HEK293 (cell line): ENCODE measurements around the gene LMF1.

Source experiments
- CTCF ChIA-PET: fragments of 350-600 bp; formaldehyde crosslinking; extraction: SDS; loops from one replicate; lab custom pipeline; 2021; ENCODE audit warnings: antibody characterized with exemption; lab: Yijun Ruan, JAX
- POLR2A ChIA-PET: fragments of 300-600 bp; formaldehyde crosslinking; extraction: SDS; loops from one replicate; lab custom pipeline; 2020; ENCODE audit warnings: antibody characterized with exemption, inconsistent platforms; lab: Yijun Ruan, JAX
- H3K27ac ChIP-seq: fragments of 200-500 bp; sonication (Bioruptor generic); 2 replicates; pipeline ENCODE4 v1.5.1; 2014; ENCODE audit warnings: low read depth, low read length, control low read depth, inconsistent platforms; ENCODE audit errors: extremely low read depth
- H3K36me3 ChIP-seq, 2 experiments: fragments of 200-500 bp in 1 of 2; sonication (Bioruptor generic) in 1 of 2; 1 replicate in 1 of 2; 2 replicates in 1 of 2; pipeline ENCODE4 v1.5.1; 2014 to 2017; ENCODE audit warnings: inconsistent platforms in 2 of 2, low read length in 2 of 2; ENCODE audit not compliant: control insufficient read depth in 2 of 2, insufficient read depth in 1 of 2
- H3K4me1 ChIP-seq: fragments of 200-500 bp; sonication (Bioruptor generic); 2 replicates; pipeline ENCODE4 v1.5.1; 2014; ENCODE audit warnings: mild to moderate bottlenecking, low read length, inconsistent platforms; ENCODE audit not compliant: control insufficient read depth, insufficient read depth
- H3K4me3 ChIP-seq: 2 replicates; pipeline ENCODE4 v1.5.1; 2011; ENCODE audit warnings: low read depth, mild to moderate bottlenecking, control low read depth, low read length, moderate library complexity
- H3K9me3 ChIP-seq: fragments of 200-500 bp; sonication (Bioruptor generic); 2 replicates; pipeline ENCODE4 v1.5.1; 2014; ENCODE audit warnings: low read depth, low read length, inconsistent platforms; ENCODE audit not compliant: control insufficient read depth, insufficient read depth
- BCL11A ChIP-seq: fragments of 450-650 bp; formaldehyde crosslinking; IDR thresholded peaks from 2 replicates; pipeline ENCODE4 v1.5.1; 2016; ENCODE audit warnings: low read depth, missing biosample characterization, missing genetic modification characterization
- KLF1 ChIP-seq: fragments of 450-650 bp; formaldehyde crosslinking; IDR thresholded peaks from 2 replicates; pipeline ENCODE4 v1.5.1; 2016; ENCODE audit warnings: missing biosample characterization, missing genetic modification characterization
- MYNN ChIP-seq: fragments of 450-650 bp; formaldehyde crosslinking; IDR thresholded peaks from 2 replicates; pipeline ENCODE4 v1.5.1; 2016; ENCODE audit warnings: missing biosample characterization, missing genetic modification characterization, borderline replicate concordance
- PRDM1 ChIP-seq: fragments of 450-650 bp; formaldehyde crosslinking; IDR thresholded peaks from 2 replicates; pipeline ENCODE4; 2016; ENCODE audit warnings: missing biosample characterization, missing genetic modification characterization
- SP7 ChIP-seq: fragments of 450-650 bp; formaldehyde crosslinking; IDR thresholded peaks from 2 replicates; pipeline ENCODE4 v1.5.1; 2016; ENCODE audit warnings: missing biosample characterization, missing genetic modification characterization
- ZBTB17 ChIP-seq: fragments of 450-650 bp; formaldehyde crosslinking; IDR thresholded peaks from 2 replicates; pipeline ENCODE4 v1.5.1; 2016; ENCODE audit warnings: missing biosample characterization, missing genetic modification characterization
- ZEB2 ChIP-seq: fragments of 450-650 bp; formaldehyde crosslinking; IDR thresholded peaks from 2 replicates; pipeline ENCODE4 v1.5.1; 2016; ENCODE audit warnings: missing biosample characterization, missing genetic modification characterization
- ZNF114 ChIP-seq: fragments of 450-650 bp; formaldehyde crosslinking; IDR thresholded peaks from 2 replicates; pipeline ENCODE4 v1.5.0; 2017; ENCODE audit warnings: missing biosample characterization, missing genetic modification characterization
- ZNF16 ChIP-seq: fragments of 450-650 bp; formaldehyde crosslinking; IDR thresholded peaks from 2 replicates; pipeline ENCODE4 v1.5.1; 2016; ENCODE audit warnings: low read depth, missing biosample characterization, missing genetic modification characterization
- ZNF211 ChIP-seq: fragments of 450-650 bp; formaldehyde crosslinking; IDR thresholded peaks from 2 replicates; pipeline ENCODE4 v1.5.1; 2016; ENCODE audit warnings: low read depth, missing biosample characterization, missing genetic modification characterization
- ZNF239 ChIP-seq: fragments of 450-650 bp; formaldehyde crosslinking; IDR thresholded peaks from 2 replicates; pipeline ENCODE4 v1.5.1; 2016; ENCODE audit warnings: missing biosample characterization, missing genetic modification characterization
- ZNF350 ChIP-seq: fragments of 450-650 bp; formaldehyde crosslinking; IDR thresholded peaks from 2 replicates; pipeline ENCODE4 v1.5.0; 2017; ENCODE audit warnings: missing biosample characterization, mild to moderate bottlenecking, missing genetic modification characterization
- ZNF37A ChIP-seq: fragments of 450-650 bp; IDR thresholded peaks from 2 replicates; pipeline ENCODE4 v1.5.1; 2018; ENCODE audit warnings: missing biosample characterization, missing genetic modification characterization
- ZNF433 ChIP-seq: fragments of 450-650 bp; formaldehyde crosslinking; IDR thresholded peaks from 2 replicates; pipeline ENCODE4 v1.5.1; 2016; ENCODE audit warnings: missing biosample characterization, missing genetic modification characterization, low read depth
- ZNF48 ChIP-seq: fragments of 450-650 bp; formaldehyde crosslinking; IDR thresholded peaks from 2 replicates; pipeline ENCODE4 v1.5.1; 2016; ENCODE audit warnings: missing biosample characterization, missing genetic modification characterization
- ZNF514 ChIP-seq: fragments of 450-650 bp; formaldehyde crosslinking; IDR thresholded peaks from 2 replicates; pipeline ENCODE4 v1.5.1; 2016; ENCODE audit warnings: missing biosample characterization, missing genetic modification characterization
- ZNF549 ChIP-seq: fragments of 450-650 bp; IDR thresholded peaks from 2 replicates; pipeline ENCODE4 v1.5.1; 2018; ENCODE audit warnings: missing biosample characterization, missing genetic modification characterization, mild to moderate bottlenecking, inconsistent platforms, moderate library complexity
- ZNF624 ChIP-seq: fragments of 450-650 bp; formaldehyde crosslinking; IDR thresholded peaks from 2 replicates; pipeline ENCODE4 v1.5.1; 2017; ENCODE audit warnings: missing biosample characterization, missing genetic modification characterization
- ZSCAN30 ChIP-seq: fragments of 450-650 bp; IDR thresholded peaks from 2 replicates; pipeline ENCODE4 v1.5.1; 2018; ENCODE audit warnings: missing biosample characterization, mild to moderate bottlenecking, missing genetic modification characterization, moderate library complexity
- TF ChIP-seq, protein P1 (sequence below): fragments of 450-650 bp; formaldehyde crosslinking; IDR thresholded peaks from 2 replicates; pipeline ENCODE4 v1.5.0; 2017; ENCODE audit warnings: missing biosample characterization, missing genetic modification characterization, borderline replicate concordance
- TF ChIP-seq, protein P2 (sequence below): fragments of 450-650 bp; formaldehyde crosslinking; IDR thresholded peaks from 2 replicates; pipeline ENCODE4 v1.5.1; 2016; ENCODE audit warnings: missing biosample characterization, missing genetic modification characterization
- TF ChIP-seq, protein P3 (sequence below): fragments of 450-650 bp; formaldehyde crosslinking; IDR thresholded peaks from 2 replicates; pipeline ENCODE4 v1.5.1; 2016; ENCODE audit warnings: missing biosample characterization, missing genetic modification characterization
- TF ChIP-seq, protein P4 (sequence below): fragments of 450-650 bp; formaldehyde crosslinking; IDR thresholded peaks from 2 replicates; pipeline ENCODE4 v1.5.1; 2016; ENCODE audit warnings: missing biosample characterization, missing genetic modification characterization

LMF1 gene

DNA sequence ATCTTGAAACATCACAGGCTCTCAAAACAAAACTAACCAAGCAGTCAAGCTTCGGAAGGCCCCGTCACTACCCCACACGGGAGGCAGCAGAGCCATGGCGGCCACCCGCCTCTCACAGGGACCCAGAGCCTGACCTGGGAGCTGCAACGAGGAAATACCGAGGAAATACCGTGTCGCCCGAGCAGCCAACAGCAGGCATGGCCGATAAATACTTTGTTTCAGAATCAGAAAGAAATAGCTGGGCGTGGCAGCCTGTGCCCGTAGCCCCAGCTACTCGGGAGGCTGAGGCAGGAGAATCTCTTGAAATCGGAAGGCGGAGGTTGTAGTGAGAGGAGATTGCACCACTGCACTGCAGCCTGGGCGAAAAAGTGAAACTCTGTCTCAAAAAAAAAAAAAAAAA is 6.9 kb downstream of the LMF1 start:
- ChIA-PET POLR2A (interaction anchor here (0.7 kb wide), 1 partner anchor 74 kb away, joined by 5 read pairs; no protein-coding TSS in a partner anchor), CTCF (interaction anchor here (2.0 kb wide), 1 partner anchor 93 kb away, joined by 7 read pairs; no protein-coding TSS in a partner anchor)
- Histone ChIP-seq H3K36me3 (peaks cover 0 to 26% of the 10 kb centered on the region in 2 experiments; a peak in 1 of 3 replicates), H3K4me1 (no peaks in the 10 kb centered on the region), H3K27ac (no peak overlapping the region), H3K4me3 (no peak overlapping the region), H3K9me3 (no peaks in the 10 kb centered on the region)
- TF ChIP-seq ZNF433 (tag by site-specific recombination): no peak
- no peak for TF ChIP-seq ZBTB17 (tag by site-specific recombination)
- TF ChIP-seq ZNF239 (tag by site-specific recombination): no peak
- TF ChIP-seq ZSCAN30 (tag by site-specific recombination): no peak
- no peak for TF ChIP-seq ZNF114 (tag by site-specific recombination)
- no peak for TF ChIP-seq ZNF624 (tag by site-specific recombination)
- no peak for TF ChIP-seq ZNF16
- TF ChIP-seq, protein P1, sequence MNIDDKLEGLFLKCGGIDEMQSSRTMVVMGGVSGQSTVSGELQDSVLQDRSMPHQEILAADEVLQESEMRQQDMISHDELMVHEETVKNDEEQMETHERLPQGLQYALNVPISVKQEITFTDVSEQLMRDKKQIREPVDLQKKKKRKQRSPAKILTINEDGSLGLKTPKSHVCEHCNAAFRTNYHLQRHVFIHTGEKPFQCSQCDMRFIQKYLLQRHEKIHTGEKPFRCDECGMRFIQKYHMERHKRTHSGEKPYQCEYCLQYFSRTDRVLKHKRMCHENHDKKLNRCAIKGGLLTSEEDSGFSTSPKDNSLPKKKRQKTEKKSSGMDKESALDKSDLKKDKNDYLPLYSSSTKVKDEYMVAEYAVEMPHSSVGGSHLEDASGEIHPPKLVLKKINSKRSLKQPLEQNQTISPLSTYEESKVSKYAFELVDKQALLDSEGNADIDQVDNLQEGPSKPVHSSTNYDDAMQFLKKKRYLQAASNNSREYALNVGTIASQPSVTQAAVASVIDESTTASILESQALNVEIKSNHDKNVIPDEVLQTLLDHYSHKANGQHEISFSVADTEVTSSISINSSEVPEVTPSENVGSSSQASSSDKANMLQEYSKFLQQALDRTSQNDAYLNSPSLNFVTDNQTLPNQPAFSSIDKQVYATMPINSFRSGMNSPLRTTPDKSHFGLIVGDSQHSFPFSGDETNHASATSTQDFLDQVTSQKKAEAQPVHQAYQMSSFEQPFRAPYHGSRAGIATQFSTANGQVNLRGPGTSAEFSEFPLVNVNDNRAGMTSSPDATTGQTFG (tag by site-specific recombination): no peak
- no peak for TF ChIP-seq ZNF514 (tag by site-specific recombination)
- no peak for TF ChIP-seq MYNN (tag by site-specific recombination)

DNA sequence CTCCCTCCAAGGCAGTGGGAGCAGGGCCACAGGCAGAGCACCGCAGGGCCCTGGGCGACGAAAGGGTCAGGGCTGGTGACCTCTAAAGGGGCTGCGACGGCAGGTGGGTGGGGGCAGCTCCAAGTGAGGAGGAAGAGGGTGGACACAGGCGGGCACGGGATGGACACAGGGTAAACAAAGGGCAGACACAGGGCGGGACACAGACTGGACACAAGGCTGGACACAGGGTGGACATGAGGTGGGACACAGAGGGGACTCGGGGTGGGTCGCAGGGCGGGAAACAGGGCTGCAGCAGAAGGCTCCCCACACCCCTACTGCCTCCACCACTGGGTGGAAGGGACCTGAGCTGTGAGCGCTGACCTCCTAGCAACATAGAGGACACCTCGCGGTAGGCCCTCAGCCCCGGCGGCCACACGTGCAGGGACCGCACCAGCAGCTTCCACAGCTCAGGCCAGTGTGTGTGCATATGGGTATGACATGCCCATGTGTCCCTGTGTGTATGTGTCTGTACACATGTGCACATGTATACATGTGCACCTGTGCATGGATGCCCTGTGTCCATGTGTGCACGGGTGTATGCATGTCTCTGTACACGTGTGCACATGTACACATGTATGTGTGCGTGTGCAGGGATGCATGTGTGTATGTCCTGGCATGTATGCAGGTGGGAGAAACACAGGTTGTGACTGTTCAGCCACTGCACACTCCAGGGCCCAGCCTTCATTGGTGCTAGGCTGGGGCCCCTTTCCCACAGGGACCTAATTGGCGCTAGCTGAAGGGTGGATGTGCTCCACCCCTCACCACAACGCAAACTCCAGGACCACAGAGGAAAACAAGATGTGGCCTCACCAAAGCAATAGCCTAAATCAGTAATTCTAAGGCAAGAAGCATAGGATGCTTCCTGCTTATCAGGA is 7.6 kb downstream of the LMF1 start:
- H3K4me3 ChIP-seq: no peak overlapping the region
- TF ChIP-seq, protein P2, sequence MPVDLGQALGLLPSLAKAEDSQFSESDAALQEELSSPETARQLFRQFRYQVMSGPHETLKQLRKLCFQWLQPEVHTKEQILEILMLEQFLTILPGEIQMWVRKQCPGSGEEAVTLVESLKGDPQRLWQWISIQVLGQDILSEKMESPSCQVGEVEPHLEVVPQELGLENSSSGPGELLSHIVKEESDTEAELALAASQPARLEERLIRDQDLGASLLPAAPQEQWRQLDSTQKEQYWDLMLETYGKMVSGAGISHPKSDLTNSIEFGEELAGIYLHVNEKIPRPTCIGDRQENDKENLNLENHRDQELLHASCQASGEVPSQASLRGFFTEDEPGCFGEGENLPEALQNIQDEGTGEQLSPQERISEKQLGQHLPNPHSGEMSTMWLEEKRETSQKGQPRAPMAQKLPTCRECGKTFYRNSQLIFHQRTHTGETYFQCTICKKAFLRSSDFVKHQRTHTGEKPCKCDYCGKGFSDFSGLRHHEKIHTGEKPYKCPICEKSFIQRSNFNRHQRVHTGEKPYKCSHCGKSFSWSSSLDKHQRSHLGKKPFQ (tag by site-specific recombination): peak; percentile 50; the same call in 1 of the 2 replicates
- TF ChIP-seq KLF1 (tag by site-specific recombination): peak; percentile 29; the same call in 1 of the 2 replicates
- no peak for TF ChIP-seq BCL11A
- TF ChIP-seq, all 188 proteins: peak for 2
- H3K36me3 ChIP-seq: peaks cover 0 to 26% of the 10 kb centered on the region in 2 experiments; a peak in 1 of 3 replicates
- no peak overlapping the region for H3K27ac ChIP-seq
- no peaks in the 10 kb centered on the region for H3K4me1 ChIP-seq
- CTCF ChIA-PET: interaction anchor here (0.5 to 2.0 kb wide), 2 partner anchors 94 to 151 kb away, joined by 3 to 7 read pairs; no protein-coding TSS in a partner anchor
- POLR2A ChIA-PET: no interaction called here
- H3K9me3 ChIP-seq: no peaks in the 10 kb centered on the region

DNA sequence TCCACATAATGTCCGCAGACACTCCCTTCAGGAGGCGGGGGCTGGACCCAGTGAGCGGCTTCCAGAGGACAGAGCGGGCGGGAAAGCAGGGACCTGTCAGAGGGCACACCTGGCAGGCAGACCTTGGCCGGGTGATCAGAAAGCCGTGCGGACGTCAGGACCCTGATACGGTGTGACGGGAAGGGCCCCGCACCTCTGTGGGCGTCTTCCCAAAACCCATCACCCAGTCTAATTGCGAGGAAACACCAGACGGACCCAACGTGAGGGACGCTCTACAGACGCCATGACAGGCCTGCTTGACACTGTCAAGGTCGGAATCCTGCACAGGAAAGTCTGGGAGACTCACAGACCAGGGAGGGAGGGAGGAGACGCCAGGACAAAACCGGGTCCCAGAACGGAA is 8.4 kb downstream of the LMF1 start:
- ChIA-PET POLR2A (no interaction called here), CTCF (no interaction called here)
- H3K9me3 ChIP-seq: no peaks in the 10 kb centered on the region
- H3K36me3 ChIP-seq: peaks cover 0 to 18% of the 10 kb centered on the region in 2 experiments; a peak in 1 of 3 replicates
- no peak overlapping the region for H3K4me3 ChIP-seq
- no peak overlapping the region for H3K27ac ChIP-seq
- no peaks in the 10 kb centered on the region for H3K4me1 ChIP-seq
- TF ChIP-seq, protein P3, sequence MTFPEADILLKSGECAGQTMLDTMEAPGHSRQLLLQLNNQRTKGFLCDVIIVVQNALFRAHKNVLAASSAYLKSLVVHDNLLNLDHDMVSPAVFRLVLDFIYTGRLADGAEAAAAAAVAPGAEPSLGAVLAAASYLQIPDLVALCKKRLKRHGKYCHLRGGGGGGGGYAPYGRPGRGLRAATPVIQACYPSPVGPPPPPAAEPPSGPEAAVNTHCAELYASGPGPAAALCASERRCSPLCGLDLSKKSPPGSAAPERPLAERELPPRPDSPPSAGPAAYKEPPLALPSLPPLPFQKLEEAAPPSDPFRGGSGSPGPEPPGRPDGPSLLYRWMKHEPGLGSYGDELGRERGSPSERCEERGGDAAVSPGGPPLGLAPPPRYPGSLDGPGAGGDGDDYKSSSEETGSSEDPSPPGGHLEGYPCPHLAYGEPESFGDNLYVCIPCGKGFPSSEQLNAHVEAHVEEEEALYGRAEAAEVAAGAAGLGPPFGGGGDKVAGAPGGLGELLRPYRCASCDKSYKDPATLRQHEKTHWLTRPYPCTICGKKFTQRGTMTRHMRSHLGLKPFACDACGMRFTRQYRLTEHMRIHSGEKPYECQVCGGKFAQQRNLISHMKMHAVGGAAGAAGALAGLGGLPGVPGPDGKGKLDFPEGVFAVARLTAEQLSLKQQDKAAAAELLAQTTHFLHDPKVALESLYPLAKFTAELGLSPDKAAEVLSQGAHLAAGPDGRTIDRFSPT (tag by site-specific recombination): no peak
- TF ChIP-seq ZEB2: no peak
- no peak for TF ChIP-seq ZNF350 (tag by site-specific recombination)
- no peak for TF ChIP-seq ZNF37A (tag by site-specific recombination)
- no peak for TF ChIP-seq BCL11A
- no peak for TF ChIP-seq PRDM1 (tag by site-specific recombination)
- TF ChIP-seq ZNF211 (tag by site-specific recombination): no peak
- no peak for TF ChIP-seq ZNF549
- TF ChIP-seq, protein P4, sequence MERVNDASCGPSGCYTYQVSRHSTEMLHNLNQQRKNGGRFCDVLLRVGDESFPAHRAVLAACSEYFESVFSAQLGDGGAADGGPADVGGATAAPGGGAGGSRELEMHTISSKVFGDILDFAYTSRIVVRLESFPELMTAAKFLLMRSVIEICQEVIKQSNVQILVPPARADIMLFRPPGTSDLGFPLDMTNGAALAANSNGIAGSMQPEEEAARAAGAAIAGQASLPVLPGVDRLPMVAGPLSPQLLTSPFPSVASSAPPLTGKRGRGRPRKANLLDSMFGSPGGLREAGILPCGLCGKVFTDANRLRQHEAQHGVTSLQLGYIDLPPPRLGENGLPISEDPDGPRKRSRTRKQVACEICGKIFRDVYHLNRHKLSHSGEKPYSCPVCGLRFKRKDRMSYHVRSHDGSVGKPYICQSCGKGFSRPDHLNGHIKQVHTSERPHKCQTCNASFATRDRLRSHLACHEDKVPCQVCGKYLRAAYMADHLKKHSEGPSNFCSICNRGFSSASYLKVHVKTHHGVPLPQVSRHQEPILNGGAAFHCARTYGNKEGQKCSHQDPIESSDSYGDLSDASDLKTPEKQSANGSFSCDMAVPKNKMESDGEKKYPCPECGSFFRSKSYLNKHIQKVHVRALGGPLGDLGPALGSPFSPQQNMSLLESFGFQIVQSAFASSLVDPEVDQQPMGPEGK: no peak
- no peak for TF ChIP-seq ZNF48 (tag by site-specific recombination)
- no peak for TF ChIP-seq SP7 (tag by site-specific recombination)
